WTC11 (cell line): ENCODE results near the gene ENHO. TPM values are rescaled to one million over a fixed set of nuclear protein-coding genes. Genes with fewer than 3 reads are reported as not detected.

Experiments
- ATAC-seq: fragments of 200-7000 bp; cut with Tn5 transposase; 2 replicates; pipeline ENCODE4 v1.10.0; 2021; ENCODE audit warnings: mild to moderate bottlenecking, moderate library complexity
- CTCF ChIA-PET: fragments of 300-600 bp; sonication (Branson Sonifier 250); formaldehyde crosslinking; loops from one replicate; lab custom pipeline; 2021; ENCODE audit warnings: antibody characterized with exemption; lab: Charles Lee
- POLR2A ChIA-PET: fragments of 350-600 bp; sonication (Branson Sonifier 250); formaldehyde crosslinking; loops from one replicate; lab custom pipeline; 2021; ENCODE audit warnings: antibody characterized with exemption; lab: Charles Lee
- DNase-seq: peaks from one replicate; pipeline ENCODE4 v3.0.0; 2021; ENCODE audit warnings: low spot score
- H3K27ac Mint-ChIP-seq: 2 replicates; pipeline ENCODE4 v1.8.0; 2021; ENCODE audit warnings: mixed read lengths
- H3K27me3 Mint-ChIP-seq: 2 replicates; pipeline ENCODE4 v1.8.0; 2021; ENCODE audit warnings: low read depth, mild to moderate bottlenecking, moderate library complexity, mixed read lengths
- H3K36me3 Mint-ChIP-seq: 2 replicates; pipeline ENCODE4 v1.8.0; 2021; ENCODE audit warnings: mixed read lengths
- H3K4me1 Mint-ChIP-seq: 2 replicates; pipeline ENCODE4 v1.8.0; 2022; ENCODE audit warnings: mixed read lengths
- H3K4me3 Mint-ChIP-seq: 2 replicates; pipeline ENCODE4 v1.8.0; 2021; ENCODE audit warnings: mild to moderate bottlenecking, moderate library complexity, mixed read lengths
- H3K9me3 Mint-ChIP-seq: 2 replicates; pipeline ENCODE4 v1.8.0; 2021; ENCODE audit warnings: mixed read lengths
- ATF1 ChIP-seq: sonication (generic); formaldehyde crosslinking; IDR thresholded peaks from 2 replicates; pipeline ENCODE4 v1.8.1; 2023; ENCODE audit warnings: mild to moderate bottlenecking, moderate library complexity, missing genetic modification reagents
- CBFB ChIP-seq: sonication (generic); formaldehyde crosslinking; IDR thresholded peaks from 2 replicates; pipeline ENCODE4 v1.8.1; 2022; ENCODE audit warnings: mild to moderate bottlenecking, low read depth, missing genetic modification reagents
- ELF4 ChIP-seq: sonication (generic); formaldehyde crosslinking; IDR thresholded peaks from 2 replicates; pipeline ENCODE4 v1.8.1; 2022; ENCODE audit warnings: low read depth, mild to moderate bottlenecking, moderate library complexity, missing genetic modification reagents
- EMX1 ChIP-seq: fragments of 250-450 bp; sonication (Bioruptor Pico); IDR thresholded peaks from 2 replicates; pipeline ENCODE4 v1.8.0; 2021; ENCODE audit warnings: mild to moderate bottlenecking
- FOXP1 ChIP-seq: sonication (generic); formaldehyde crosslinking; IDR thresholded peaks from 2 replicates; pipeline ENCODE4 v1.8.0; 2022; ENCODE audit warnings: missing genetic modification reagents, mild to moderate bottlenecking, moderate library complexity, borderline replicate concordance
- GTF2I ChIP-seq: fragments of 250-450 bp; sonication (Bioruptor Pico); conservative IDR thresholded peaks from 2 replicates; pipeline ENCODE4 v1.4.0; 2021; ENCODE audit warnings: mild to moderate bottlenecking
- JUN ChIP-seq: sonication (generic); formaldehyde crosslinking; IDR thresholded peaks from 2 replicates; pipeline ENCODE4 v1.8.0; 2023; ENCODE audit warnings: mild to moderate bottlenecking, missing genetic modification reagents
- RELA ChIP-seq: sonication (generic); formaldehyde crosslinking; IDR thresholded peaks from 2 replicates; pipeline ENCODE4 v1.8.1; 2022; ENCODE audit warnings: missing genetic modification reagents, mild to moderate bottlenecking, borderline replicate concordance
- SMAD4 ChIP-seq: sonication (generic); formaldehyde crosslinking; IDR thresholded peaks from 2 replicates; pipeline ENCODE4 v1.8.0; 2022; ENCODE audit warnings: mild to moderate bottlenecking, missing genetic modification reagents
- TEAD1 ChIP-seq: sonication (generic); formaldehyde crosslinking; IDR thresholded peaks from 2 replicates; pipeline ENCODE4 v1.8.0; 2022; ENCODE audit warnings: mild to moderate bottlenecking, missing genetic modification reagents
- TP53 ChIP-seq: sonication (generic); formaldehyde crosslinking; IDR thresholded peaks from 2 replicates; pipeline ENCODE4 v1.8.1; 2023; ENCODE audit warnings: mild to moderate bottlenecking, missing genetic modification reagents
- total RNA-seq: library from RNA; stranded (reverse); gene quantifications from 3 replicates; pipeline ENCODE4 v1.2.3, GENCODE V29; 2021
- TF ChIP-seq, protein P1 (sequence below): sonication (generic); formaldehyde crosslinking; IDR thresholded peaks from 2 replicates; pipeline ENCODE4 v1.8.1; 2023; ENCODE audit warnings: mild to moderate bottlenecking, missing genetic modification reagents, moderate library complexity
- TF ChIP-seq, protein P2 (sequence below): fragments of 250-450 bp; sonication (Bioruptor Pico); IDR thresholded peaks from 2 replicates; pipeline ENCODE4 v2.1.2; 2022; ENCODE audit warnings: mild to moderate bottlenecking, moderate library complexity
- TF ChIP-seq, protein P3 (sequence below): fragments of 250-450 bp; sonication (Bioruptor Pico); IDR thresholded peaks from 2 replicates; pipeline ENCODE4 v1.9.0; 2021; ENCODE audit warnings: mild to moderate bottlenecking, borderline replicate concordance
- TF ChIP-seq, protein P4 (sequence below): fragments of 250-450 bp; sonication (Bioruptor Pico); IDR thresholded peaks from 2 replicates; pipeline ENCODE4 v1.8.0; 2021; ENCODE audit warnings: mild to moderate bottlenecking
- TF ChIP-seq, protein P5 (sequence below): sonication (generic); formaldehyde crosslinking; IDR thresholded peaks from 2 replicates; pipeline ENCODE4 v1.8.0; 2022; ENCODE audit warnings: missing genetic modification reagents
- TF ChIP-seq, protein P6 (sequence below): fragments of 250-450 bp; sonication (Bioruptor Pico); IDR thresholded peaks from 2 replicates; pipeline ENCODE4 v1.9.0; 2021; ENCODE audit warnings: moderate library complexity, mild to moderate bottlenecking, inconsistent platforms, borderline replicate concordance
- TF ChIP-seq, protein P7 (sequence below): sonication (generic); formaldehyde crosslinking; IDR thresholded peaks from 2 replicates; pipeline ENCODE4 v1.8.1; 2023; ENCODE audit warnings: mild to moderate bottlenecking, missing genetic modification reagents

ENHO gene
- total RNA-seq, 1 experiment from 2014 or later, result 28.3 TPM

DNA sequence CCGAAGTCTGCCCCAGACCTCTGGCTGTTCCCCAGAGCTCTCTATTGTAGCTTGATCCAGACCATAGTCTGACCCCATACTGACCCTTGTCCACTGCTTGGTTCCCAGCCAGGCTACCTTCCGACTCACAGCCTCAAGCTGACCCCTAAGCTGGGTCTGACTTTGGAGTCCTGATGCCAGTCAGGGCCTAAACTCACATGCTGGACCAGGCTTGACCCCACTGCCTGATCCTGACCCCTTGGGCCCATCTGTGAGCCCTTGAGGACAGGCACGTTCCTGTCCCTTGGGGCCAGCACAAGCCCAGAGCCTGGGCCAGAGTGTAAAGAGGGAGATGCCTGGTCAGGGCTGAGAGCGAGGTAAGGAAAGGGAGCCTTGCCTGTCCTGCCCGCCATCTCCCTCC lies 32.7 kb upstream of the ENHO start:
- ChIA-PET CTCF (interaction anchor here (0.9 to 3.3 kb wide), 8 partner anchors 8 to 152 kb away, joined by 4 to 19 read pairs (median 6); no protein-coding TSS in a partner anchor), POLR2A (interaction anchor here (0.9 kb wide), 1 partner anchor 35 kb away, joined by 3 read pairs; no protein-coding TSS in a partner anchor)
- Mint-ChIP-seq H3K27ac (no peak overlapping the region), H3K36me3 (no peaks in the 10 kb centered on the region), H3K27me3 (peaks cover 3% of the 10 kb centered on the region; the same call in 1 of the 2 replicates), H3K4me3 (no peak overlapping the region), H3K9me3 (no peaks in the 10 kb centered on the region), H3K4me1 (peaks cover 45% of the 10 kb centered on the region)
- TF ChIP-seq, protein P1, sequence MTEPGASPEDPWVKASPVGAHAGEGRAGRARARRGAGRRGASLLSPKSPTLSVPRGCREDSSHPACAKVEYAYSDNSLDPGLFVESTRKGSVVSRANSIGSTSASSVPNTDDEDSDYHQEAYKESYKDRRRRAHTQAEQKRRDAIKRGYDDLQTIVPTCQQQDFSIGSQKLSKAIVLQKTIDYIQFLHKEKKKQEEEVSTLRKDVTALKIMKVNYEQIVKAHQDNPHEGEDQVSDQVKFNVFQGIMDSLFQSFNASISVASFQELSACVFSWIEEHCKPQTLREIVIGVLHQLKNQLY (CRISPR knock-in tag), result no peak
- no peak for TF ChIP-seq JUN (CRISPR knock-in tag)
- TF ChIP-seq, protein P2, sequence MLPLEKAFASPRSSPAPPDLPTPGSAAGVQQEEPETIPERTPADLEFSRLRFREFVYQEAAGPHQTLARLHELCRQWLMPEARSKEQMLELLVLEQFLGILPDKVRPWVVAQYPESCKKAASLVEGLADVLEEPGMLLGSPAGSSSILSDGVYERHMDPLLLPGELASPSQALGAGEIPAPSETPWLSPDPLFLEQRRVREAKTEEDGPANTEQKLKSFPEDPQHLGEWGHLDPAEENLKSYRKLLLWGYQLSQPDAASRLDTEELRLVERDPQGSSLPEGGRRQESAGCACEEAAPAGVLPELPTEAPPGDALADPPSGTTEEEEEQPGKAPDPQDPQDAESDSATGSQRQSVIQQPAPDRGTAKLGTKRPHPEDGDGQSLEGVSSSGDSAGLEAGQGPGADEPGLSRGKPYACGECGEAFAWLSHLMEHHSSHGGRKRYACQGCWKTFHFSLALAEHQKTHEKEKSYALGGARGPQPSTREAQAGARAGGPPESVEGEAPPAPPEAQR (CRISPR knock-in tag), result no peak
- no peak for TF ChIP-seq SMAD4
- TF ChIP-seq, protein P3, sequence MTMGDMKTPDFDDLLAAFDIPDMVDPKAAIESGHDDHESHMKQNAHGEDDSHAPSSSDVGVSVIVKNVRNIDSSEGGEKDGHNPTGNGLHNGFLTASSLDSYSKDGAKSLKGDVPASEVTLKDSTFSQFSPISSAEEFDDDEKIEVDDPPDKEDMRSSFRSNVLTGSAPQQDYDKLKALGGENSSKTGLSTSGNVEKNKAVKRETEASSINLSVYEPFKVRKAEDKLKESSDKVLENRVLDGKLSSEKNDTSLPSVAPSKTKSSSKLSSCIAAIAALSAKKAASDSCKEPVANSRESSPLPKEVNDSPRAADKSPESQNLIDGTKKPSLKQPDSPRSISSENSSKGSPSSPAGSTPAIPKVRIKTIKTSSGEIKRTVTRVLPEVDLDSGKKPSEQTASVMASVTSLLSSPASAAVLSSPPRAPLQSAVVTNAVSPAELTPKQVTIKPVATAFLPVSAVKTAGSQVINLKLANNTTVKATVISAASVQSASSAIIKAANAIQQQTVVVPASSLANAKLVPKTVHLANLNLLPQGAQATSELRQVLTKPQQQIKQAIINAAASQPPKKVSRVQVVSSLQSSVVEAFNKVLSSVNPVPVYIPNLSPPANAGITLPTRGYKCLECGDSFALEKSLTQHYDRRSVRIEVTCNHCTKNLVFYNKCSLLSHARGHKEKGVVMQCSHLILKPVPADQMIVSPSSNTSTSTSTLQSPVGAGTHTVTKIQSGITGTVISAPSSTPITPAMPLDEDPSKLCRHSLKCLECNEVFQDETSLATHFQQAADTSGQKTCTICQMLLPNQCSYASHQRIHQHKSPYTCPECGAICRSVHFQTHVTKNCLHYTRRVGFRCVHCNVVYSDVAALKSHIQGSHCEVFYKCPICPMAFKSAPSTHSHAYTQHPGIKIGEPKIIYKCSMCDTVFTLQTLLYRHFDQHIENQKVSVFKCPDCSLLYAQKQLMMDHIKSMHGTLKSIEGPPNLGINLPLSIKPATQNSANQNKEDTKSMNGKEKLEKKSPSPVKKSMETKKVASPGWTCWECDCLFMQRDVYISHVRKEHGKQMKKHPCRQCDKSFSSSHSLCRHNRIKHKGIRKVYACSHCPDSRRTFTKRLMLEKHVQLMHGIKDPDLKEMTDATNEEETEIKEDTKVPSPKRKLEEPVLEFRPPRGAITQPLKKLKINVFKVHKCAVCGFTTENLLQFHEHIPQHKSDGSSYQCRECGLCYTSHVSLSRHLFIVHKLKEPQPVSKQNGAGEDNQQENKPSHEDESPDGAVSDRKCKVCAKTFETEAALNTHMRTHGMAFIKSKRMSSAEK (CRISPR knock-in tag), result no peak
- no peak for TF ChIP-seq FOXP1
- no peak for TF ChIP-seq RELA (CRISPR knock-in tag)
- no peak for TF ChIP-seq EMX1
- TF ChIP-seq ELF4 (CRISPR knock-in tag), result no peak
- TF ChIP-seq, protein P4, sequence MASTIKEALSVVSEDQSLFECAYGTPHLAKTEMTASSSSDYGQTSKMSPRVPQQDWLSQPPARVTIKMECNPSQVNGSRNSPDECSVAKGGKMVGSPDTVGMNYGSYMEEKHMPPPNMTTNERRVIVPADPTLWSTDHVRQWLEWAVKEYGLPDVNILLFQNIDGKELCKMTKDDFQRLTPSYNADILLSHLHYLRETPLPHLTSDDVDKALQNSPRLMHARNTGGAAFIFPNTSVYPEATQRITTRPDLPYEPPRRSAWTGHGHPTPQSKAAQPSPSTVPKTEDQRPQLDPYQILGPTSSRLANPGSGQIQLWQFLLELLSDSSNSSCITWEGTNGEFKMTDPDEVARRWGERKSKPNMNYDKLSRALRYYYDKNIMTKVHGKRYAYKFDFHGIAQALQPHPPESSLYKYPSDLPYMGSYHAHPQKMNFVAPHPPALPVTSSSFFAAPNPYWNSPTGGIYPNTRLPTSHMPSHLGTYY, result no peak
- TF ChIP-seq, protein P5, sequence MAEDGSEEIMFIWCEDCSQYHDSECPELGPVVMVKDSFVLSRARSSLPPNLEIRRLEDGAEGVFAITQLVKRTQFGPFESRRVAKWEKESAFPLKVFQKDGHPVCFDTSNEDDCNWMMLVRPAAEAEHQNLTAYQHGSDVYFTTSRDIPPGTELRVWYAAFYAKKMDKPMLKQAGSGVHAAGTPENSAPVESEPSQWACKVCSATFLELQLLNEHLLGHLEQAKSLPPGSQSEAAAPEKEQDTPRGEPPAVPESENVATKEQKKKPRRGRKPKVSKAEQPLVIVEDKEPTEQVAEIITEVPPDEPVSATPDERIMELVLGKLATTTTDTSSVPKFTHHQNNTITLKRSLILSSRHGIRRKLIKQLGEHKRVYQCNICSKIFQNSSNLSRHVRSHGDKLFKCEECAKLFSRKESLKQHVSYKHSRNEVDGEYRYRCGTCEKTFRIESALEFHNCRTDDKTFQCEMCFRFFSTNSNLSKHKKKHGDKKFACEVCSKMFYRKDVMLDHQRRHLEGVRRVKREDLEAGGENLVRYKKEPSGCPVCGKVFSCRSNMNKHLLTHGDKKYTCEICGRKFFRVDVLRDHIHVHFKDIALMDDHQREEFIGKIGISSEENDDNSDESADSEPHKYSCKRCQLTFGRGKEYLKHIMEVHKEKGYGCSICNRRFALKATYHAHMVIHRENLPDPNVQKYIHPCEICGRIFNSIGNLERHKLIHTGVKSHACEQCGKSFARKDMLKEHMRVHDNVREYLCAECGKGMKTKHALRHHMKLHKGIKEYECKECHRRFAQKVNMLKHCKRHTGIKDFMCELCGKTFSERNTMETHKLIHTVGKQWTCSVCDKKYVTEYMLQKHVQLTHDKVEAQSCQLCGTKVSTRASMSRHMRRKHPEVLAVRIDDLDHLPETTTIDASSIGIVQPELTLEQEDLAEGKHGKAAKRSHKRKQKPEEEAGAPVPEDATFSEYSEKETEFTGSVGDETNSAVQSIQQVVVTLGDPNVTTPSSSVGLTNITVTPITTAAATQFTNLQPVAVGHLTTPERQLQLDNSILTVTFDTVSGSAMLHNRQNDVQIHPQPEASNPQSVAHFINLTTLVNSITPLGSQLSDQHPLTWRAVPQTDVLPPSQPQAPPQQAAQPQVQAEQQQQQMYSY (CRISPR knock-in tag), result no peak
- DNase-seq (no peak), ATAC-seq (no peak)

DNA sequence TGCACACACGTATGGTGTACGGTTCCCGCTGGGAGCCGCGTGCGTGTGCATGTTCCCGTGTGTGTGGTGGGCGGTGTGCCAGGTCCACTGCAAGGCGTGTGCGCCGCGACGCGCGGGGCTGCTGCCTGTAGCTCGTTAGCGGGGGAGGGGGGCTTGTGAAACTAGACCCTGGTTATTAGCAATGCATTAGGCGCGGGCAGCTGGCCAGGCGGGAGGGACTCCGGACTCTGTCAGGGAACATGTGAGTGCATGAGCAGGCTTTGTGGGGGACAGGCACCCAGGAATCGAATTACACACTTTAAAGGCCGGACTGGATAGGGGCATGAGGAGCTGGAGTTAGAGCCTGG lies 32.2 kb upstream of the ENHO start:
- Mint-ChIP-seq H3K4me1 (peaks cover 40% of the 10 kb centered on the region), H3K27ac (no peak overlapping the region; the same call in 1 of the 2 replicates), H3K36me3 (no peaks in the 10 kb centered on the region), H3K27me3 (peaks cover 3% of the 10 kb centered on the region; the same call in 1 of the 2 replicates), H3K4me3 (no peak overlapping the region), H3K9me3 (no peaks in the 10 kb centered on the region)
- CTCF ChIA-PET, result interaction anchor here (0.9 to 3.3 kb wide), 9 partner anchors 9 to 151 kb away, joined by 3 to 19 read pairs (median 6); no protein-coding TSS in a partner anchor
- DNase-seq (no peak), ATAC-seq (no peak)
- POLR2A ChIA-PET, result interaction anchor here (0.9 kb wide), 1 partner anchor 36 kb away, joined by 3 read pairs; no protein-coding TSS in a partner anchor
- no peak for TF ChIP-seq TEAD1
- TF ChIP-seq ATF1, result no peak
- no peak for TF ChIP-seq GTF2I (CRISPR knock-in tag)
- no peak for TF ChIP-seq CBFB (CRISPR knock-in tag)
- TF ChIP-seq, protein P2 (CRISPR knock-in tag), result no peak
- no peak for TF ChIP-seq TP53 (CRISPR knock-in tag)
- TF ChIP-seq, protein P6, sequence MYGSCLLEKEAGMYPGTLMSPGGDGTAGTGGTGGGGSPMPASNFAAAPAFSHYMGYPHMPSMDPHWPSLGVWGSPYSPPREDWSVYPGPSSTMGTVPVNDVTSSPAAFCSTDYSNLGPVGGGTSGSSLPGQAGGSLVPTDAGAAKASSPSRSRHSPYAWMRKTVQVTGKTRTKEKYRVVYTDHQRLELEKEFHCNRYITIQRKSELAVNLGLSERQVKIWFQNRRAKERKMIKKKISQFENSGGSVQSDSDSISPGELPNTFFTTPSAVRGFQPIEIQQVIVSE (CRISPR knock-in tag), result no peak
- TF ChIP-seq, protein P7, sequence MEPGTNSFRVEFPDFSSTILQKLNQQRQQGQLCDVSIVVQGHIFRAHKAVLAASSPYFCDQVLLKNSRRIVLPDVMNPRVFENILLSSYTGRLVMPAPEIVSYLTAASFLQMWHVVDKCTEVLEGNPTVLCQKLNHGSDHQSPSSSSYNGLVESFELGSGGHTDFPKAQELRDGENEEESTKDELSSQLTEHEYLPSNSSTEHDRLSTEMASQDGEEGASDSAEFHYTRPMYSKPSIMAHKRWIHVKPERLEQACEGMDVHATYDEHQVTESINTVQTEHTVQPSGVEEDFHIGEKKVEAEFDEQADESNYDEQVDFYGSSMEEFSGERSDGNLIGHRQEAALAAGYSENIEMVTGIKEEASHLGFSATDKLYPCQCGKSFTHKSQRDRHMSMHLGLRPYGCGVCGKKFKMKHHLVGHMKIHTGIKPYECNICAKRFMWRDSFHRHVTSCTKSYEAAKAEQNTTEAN (CRISPR knock-in tag), result no peak
